Stimulated activated CD4-positive, alpha-beta T cell treated with anti-CD3 and anti-CD28 coated beads, Interleukin-2, amount 100 ng/mL, for 4 hours (primary cell): ENCODE measurements around the gene ZNF771.
"Not testable (repeated sequence)": the region's sequence is repeated elsewhere in the genome, so short reads cannot be mapped to it uniquely, and the experiment has no call there.

Source experiments
- DNase-seq: peaks from one replicate; pipeline ENCODE4 v3.0.0-alpha.2; 2020; ENCODE audit warnings: low read depth

The ZNF771 gene

DNA sequence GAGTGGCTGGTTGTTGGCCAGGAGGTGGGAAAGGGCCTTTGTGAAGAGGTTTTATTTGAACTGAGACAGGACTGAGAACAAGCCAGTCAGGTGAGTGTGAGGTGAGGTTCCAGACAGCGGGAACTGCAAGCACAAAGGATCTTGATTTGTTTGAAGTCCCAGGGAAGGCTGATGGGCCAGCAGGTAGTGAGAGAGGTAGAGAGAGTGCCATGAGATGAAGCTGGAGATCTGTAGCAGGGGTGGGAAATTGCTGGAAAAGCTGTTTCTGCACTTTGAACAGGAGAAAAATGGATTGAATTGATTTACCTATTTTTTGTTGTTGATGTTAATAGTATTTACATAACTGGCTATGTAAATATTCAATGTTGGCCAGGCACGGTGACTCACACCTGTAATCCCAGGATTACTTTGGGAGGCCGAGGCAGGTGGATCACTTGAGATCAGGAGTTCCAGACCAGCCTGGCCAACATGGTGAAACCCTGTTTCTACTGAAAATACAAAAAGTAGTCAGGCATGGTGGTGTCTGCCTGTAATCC lies 30.2 kb downstream of the ZNF771 start:
- no peak for DNase-seq

DNA sequence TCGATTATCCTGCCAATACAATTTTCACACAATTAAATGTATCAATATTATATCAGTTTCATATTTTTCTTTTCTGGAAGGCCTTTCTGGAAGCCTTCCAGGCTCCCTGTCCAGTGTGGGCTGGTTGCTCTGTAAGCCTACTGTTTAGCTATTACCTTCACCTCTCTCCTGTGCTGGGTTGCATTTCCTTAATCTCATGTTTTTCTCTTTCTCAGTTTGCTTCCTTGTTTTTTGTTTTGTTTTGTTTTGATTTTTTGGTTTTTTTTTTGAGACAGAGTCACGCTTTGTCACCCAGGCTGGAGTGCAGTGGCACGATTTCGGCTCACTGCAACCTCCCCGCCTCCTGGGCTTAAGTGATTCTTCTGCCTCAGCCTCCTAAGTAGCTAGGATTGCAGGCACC lies 31.4 kb downstream of the ZNF771 start:
- DNase-seq: no peak

DNA sequence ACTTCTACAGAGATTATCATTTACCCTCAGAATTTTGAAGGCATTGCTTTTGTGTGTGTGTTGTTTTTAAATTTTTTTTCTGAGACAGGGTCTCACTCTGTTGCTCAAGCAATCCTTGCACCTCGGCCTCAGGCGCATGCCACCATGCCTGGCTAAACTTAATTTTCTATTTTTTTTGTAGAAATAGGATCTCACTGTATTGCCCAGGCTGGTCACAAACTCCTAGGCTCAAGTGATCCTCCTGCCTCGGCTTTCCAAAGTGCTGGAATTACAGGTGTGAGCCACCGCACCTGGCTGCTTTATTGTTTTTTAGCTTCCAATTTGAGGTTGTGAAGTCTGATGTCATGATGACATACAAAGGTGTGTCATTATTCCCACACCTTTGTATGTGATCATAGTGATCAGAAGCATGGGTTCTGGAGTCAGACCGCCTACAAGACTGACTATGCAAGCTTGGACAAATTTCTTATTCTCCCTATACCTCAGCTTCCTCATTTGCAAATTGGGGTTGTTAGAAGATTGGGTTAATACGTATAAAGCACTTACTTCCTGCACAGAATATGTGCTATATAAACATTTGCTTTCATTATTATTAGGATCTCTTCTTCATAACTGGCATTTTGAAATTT lies 32.4 kb downstream of the ZNF771 start:
- no peak for DNase-seq

DNA sequence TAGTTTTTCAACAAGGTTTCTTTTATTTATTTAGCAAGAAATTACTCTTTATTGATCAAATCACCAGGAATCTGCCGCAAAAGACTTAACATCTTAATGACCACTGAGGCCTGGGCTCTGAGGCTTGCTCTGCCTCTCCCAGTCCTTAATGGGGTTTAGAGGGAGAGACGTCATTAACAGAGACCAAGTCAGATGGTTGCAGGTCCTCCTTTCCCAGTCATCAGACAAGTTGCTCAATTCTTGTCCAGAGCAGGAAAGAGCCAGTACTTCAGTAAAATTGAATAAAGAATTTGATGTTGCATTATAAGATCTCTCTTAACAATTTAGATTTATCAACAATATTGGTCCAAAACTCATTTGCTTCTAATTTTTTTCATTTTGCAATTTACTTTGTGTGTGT lies 36.2 kb downstream of the ZNF771 start:
- no peak for DNase-seq

DNA sequence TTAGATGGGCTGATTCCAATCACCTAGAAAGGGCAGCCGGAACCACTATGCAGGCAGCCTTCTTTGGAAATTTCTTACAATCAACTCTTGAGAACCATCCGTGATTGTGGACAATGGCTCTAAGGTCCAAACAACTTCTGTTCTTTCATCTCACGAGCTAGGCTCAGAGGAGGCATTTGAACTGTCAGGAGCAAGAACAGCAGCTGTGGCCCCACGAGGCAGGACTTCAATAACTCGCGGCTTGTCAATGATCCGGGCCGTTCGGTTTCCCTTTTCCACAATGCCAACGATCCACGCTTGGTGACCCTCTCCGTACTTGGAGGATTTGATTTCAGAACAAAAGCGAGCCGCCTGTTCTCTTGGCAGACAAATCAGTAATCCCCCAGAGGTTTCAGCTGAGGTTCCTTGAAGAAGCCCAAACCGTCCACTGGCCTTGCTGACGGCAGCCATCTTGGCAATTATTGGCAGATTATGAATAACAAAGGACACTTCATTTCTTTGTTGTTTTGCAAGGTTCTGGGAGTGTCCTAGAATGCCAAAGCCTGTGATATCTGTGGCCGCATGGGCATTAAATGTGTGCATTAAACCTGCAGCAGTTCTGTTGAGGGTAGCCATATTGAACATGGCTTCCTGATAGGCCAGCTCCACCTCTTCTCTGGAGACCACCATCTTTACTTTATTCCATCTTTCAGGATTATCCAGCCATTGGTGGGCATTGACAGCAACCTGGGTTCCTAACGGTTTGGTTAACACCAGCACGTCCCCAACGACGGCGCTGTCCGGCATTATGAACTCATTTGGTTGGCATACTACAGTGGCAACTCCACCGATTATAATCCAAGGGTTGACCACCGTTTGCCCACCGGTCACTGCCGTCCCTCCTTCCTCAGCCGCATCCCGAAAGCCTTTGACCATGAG lies 37.1 kb downstream of the ZNF771 start:
- DNase-seq: no peak

DNA sequence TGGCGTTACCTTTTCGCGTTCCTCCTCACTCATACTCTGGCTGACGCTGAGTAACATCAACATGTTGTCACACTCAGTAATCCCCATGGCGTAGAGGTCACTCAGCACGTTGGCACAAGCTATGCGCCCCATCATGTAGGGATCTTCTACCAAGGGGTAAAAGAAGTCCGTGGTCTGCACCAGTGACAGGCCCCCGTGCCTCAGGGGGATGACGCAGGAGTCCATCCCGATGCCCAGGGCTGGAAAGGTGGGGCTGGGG lies 37.7 kb downstream of the ZNF771 start:
- no peak for DNase-seq

DNA sequence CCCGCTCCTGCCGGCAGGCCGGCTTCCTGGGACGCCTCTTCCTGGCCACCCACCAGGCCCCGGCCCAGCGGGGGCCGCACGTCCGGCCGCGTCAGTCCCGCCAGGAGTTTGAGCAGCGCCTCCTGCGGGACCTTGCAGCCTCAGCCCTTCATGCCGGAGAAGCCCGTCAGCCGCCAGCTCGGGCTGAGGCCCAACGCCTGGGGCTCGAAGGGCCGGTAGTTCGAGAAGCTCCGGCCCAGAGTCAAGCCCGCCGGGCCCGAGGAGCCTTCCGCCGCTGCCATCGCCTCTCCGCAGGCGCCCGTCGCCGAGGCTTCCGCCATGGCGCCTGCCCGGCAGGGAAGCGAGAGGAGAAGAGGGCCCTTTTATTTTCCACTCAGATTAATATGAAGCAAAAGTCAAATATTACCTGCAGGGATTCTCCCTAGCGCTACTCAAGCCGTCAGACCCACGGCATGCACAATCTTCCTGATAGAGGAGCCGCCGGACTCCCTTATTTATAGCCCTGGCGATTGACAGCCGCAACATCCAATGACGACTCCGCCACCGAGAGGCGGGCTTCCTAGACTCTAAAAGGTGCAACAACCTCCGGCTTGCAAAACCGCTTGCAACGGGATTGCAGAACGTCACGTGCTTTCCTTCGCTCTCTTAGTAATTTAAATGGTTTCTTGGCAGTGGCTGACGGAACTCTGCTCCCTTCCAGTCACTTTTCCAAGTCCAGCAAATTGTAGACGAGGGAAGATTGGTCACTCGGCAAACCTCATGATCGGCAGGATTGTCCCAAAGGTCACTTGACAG lies 38.2 kb downstream of the ZNF771 start, which contains the start of gene SEPHS2:
Gene SEPHS2 (minus strand): TSS at position 467 of the 795 bp plus-strand sequence. CDS start 147 bp downstream, at position 320.
- peak; percentile 93 for DNase-seq

DNA sequence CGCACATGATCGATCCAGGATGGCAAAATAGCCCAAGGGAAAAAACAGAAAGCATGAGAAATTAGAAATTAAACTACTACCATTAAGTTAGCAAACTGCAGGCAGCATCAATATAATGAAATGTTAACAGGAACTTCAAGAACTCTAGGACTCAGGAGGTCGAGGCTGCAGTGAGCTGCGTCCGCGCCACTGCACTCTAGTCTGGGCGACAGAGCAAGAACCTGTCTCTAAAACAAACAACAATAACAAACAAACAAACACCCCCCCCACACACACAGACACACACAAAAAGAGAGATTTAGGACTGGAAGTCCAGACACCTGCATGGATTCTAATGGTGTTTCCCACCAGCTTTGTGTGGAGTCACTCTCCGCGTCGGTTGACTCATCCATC lies 38.8 kb downstream of the ZNF771 start:
- no peak for DNase-seq

DNA sequence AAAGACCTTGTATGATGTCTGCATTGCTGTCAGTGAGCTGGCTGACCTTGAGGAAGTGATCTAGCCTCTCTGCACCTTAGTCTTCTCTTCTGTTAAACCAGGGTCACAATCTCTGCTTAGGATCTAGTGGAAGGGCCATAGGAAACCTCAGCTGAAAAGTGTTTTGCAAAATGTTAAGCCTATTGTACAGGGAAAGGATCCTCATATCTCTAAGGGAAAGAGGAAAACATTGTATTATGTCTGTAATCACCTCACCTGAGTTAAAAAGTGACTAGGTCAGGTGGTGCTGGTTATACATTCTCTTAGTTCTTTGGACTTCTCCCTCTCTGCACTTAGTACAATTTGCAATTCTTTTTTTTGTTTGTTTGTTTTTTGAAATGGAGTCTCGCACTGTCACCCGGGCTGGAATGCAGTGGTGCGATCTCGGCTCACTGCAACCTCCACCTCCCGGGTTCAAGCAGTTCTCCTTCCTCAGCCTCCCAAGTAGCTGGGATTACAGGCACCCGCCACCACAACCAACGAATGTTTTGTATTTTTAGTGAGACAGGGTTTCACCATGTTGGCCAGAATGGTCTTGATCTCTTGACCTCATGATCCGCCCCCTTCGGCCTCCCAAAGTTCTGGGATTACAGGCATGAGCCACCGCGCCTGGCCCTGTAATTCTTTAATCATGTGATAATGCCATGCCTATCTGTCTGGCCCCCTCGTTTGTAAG lies 40.3 kb downstream of the ZNF771 start:
- DNase-seq: no peak

DNA sequence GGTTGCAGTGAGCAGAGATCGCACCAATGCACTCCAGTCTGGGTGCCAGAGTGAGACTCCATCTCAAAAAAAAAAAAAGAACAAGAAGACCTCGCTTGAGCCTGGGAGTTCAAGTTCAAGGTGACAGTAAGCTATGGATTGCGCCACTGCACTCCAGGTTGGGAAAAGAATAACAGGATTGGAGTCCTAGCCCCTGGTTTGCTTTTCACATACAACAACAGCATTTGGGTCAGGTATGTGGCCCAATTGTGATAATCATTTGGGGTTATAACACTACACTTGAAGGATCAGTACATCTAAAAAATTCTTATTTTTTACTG lies 41.7 kb downstream of the ZNF771 start:
- no peak for DNase-seq

DNA sequence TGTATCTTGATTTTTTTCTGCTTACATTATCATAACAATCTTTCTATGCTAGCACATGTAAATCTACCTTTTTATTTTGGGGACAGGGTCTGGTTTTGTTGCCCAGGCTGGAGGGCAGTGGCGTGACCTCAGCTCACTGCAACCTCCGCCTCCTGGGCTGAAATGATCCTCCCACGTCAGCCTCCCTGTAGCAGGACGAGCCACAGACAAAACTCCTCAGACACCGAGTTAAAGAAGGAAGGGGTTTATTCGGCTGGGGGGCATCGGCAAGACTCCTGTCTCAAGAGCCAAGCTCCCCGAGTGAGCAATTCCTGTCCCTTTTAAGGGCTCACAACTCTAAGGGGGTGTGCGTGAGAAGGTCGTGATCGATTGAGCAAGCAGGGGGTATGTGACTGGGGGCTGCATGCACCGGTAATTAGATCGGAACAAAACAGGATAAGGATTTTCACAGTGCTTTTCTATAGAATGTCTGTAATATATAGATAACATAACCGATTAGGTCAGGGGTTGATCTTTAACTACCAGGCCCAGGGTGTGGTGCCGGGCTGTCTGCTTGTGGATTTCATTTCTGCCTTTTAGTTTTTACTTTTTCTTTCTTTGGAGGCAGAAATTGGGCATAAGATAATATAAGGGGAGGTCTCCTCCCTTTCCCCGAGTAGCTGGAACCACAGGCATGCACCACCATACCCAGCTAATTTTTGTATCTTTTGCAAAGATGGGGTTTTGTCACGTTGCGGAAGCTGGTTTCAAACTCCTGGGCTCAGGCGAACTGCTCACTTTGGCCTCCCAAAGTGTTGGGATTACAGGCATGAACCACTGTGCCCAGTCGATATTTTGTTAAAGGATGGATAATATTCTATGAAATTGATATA lies 45.5 kb downstream of the ZNF771 start:
- DNase-seq: not testable (repeated sequence)

DNA sequence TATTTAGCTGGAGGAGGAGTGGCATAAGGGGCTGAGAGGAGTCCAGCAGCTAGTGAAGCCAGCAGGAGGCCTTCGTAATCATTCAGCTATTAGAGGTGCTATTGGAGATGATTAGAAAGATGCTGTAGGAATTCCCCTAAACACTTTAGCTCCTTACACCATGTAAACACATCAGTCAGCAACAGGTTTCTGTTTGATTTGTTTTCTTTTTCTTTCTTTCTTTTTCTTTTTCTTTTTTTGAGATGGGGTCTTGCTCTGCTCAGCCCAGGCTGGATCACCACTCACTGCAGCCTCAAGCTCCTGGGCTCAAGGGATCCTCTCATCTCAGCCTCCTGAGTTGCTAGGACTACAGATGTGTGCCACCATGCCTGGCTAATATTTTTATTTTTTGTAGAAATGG lies 48.9 kb downstream of the ZNF771 start:
- DNase-seq: no peak

DNA sequence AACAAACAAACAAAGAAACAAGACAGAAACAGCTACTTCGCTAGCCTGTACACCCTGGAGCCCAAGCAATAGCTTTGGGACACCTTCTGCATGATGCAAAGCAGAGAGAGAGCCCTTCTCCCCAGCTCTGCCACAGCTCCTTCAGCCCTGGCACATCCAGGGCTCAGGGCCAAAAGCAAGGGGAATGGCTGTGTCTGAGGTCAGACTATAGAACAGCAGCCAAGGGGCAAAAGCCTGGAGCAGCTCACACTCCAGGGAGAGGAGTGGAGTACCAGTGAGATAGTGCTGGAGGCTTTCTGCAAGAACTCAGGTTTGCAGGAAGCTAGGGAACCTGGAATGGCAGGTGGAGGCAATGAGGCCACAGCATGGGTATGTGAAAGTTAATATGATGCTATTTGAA lies 49.9 kb downstream of the ZNF771 start:
- DNase-seq: no peak

DNA sequence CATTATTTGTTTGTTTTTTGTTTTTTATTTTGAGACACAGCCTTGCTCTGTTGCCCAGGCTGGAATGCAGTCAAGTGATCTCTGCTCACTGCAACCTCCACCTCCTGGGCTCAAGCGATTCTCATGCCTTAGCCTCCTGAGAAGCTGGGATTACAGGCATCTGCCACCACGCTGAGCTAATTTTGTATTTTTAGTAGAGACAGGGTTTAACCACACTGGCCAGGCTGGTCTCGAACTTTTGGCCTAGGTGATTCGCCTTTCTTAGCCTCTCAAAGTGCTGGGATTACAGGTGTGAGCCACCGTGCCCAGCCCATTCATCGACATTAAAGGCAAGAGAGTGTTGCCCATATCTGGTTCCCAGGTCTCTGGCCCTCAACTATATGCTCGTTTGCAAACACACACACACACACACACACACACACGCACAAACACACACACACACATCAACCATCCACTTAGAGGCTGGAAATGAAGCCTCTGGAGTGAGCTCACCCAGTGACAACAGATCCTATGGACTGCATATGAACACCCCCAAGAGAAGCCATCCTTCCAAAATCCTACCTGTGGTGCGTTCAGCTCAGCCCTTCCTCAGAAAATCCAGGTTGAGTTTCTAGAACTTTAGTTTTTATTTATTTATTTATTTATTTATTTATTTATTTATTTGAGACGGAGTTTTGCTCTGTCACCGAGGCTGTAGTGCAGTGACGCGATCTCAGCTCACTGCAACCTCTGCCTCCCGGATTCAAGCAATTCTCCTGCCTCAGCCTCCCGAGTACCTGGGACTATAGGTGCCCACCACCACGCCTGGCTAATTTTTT lies 50.5 kb downstream of the ZNF771 start:
- DNase-seq: no peak

DNA sequence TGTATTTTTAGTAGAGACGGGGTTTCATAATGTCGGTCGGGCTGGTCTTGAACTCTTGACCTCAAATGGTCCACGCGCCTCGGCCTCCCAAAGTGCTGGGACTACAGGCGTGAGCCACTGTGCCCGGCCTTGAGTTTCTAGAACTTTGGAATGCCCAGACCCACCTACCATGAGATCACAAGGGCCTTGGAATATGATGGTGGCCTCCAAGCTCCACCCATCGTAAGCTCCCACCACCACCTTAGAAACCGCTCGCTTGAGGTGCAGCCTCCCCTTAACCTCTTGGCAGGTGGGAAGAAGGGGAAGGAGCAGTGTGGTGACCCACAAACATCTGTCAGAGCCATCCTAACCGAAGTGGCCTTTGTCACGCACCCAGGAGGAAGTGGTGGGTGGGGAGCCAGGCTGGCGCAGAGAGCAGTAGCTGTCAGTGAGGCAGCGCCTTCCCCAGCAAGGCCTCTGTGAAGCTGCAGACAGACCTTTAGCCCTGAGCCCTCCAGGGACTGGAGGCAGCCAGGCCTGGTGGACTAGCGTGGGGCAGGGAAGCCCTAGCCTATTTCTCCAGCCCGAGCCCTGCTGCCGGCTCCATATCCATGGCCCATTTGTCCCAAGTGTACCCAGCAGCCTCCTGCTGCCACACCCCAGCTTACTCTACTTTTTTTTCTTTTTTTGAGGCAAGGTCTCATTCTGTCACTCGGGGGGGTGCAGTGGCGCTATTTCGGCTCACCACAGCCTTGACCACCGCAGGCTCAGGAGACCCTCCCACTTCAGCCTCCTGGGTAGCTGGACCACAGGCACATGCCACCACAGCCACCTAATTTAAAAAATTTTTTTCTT lies 51.4 kb downstream of the ZNF771 start:
- DNase-seq: peak; percentile 75

DNA sequence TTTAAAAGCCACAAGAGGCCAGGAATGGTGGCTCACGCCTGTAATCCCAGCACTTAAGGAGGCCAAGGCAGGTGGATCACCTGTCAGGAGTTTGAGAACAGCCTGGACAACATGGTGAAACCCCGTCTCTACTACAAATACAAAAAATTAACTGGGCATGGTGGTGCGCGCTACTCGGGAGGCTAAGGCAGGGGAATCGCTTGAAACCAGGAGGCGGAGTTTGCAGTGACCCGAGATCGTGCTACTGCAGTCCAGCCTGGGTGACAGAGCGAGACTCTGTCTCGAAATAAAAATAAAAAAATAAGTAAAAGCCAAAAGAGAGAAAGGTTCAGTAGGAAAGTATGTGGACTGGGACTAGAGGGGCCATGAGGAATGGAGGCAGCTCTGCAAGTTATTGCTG lies 52.0 kb downstream of the ZNF771 start:
- no peak for DNase-seq

DNA sequence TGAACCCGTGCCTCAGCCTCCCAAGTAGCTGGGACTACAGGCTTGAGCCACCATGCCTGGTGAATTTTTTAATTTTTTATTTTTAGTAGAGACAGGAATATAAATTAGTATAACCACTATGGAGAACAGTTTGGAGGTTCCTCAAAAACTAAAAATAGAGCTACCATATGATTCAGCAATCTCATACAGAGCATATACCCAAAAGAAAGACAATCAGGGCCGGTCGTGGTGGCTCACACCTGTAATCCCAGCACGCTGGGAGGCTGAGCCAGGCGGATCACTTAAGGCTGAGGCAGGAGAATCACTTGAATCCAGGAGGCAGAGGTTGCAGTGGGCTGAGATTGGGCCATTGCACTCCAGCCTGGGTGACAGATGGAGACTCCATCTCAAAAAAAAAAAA lies 54.0 kb downstream of the ZNF771 start:
- not testable (repeated sequence) for DNase-seq

DNA sequence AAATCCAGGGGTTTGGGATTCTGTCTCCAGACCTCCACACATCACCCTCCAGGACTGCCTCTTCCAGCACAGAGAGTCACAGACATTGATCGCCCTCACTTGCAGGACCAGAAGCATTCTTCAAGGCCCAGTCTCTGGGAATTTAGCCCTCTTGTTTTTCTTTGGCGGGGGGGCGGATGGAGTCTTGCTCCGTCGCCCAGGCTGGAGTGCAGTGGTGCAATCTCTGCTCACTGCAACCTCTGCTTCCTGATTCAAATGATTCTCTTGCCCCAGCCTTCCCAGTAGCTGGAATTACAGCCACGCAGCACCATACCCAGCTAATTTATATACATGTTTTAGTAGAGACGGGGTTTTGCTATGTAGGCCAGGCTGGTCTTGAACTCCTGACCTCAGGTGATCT lies 56.7 kb downstream of the ZNF771 start:
- DNase-seq: no peak
